Ectodermal cell (in vitro differentiated cells): ENCODE results near the gene TMEM63B.
"Not testable (repeated sequence)": the region's sequence is repeated elsewhere in the genome, so short reads cannot be mapped to it uniquely, and the experiment has no call there.

Source experiments
- H3K27ac ChIP-seq: 2 replicates; pipeline ENCODE4 v1.7.0; 2013; ENCODE audit warnings: mild to moderate bottlenecking, low read depth, low read length; ENCODE audit not compliant: insufficient read depth, poor library complexity, severe bottlenecking
- H3K27me3 ChIP-seq: 2 replicates; pipeline ENCODE4 v1.7.0; 2013; ENCODE audit warnings: mild to moderate bottlenecking, low read length; ENCODE audit not compliant: insufficient read depth, control insufficient read depth, poor library complexity, severe bottlenecking
- H3K36me3 ChIP-seq: one replicate; pipeline ENCODE4 v1.7.0; 2013; ENCODE audit warnings: low read length; ENCODE audit not compliant: control insufficient read depth, insufficient read depth
- H3K4me1 ChIP-seq: one replicate; pipeline ENCODE4 v1.7.0; 2013; ENCODE audit warnings: low read length; ENCODE audit not compliant: control insufficient read depth, insufficient read depth
- H3K4me3 ChIP-seq: 2 replicates; pipeline ENCODE4 v1.7.0; 2013; ENCODE audit warnings: low read depth, low read length, control low read depth; ENCODE audit not compliant: insufficient read depth
- H3K9me3 ChIP-seq: 2 replicates; pipeline ENCODE4 v1.7.0; 2013; ENCODE audit warnings: mild to moderate bottlenecking, low read length, moderate library complexity; ENCODE audit not compliant: control insufficient read depth
- WGBS, 2 experiments: methylation state at CpG; one replicate each; pipeline ENCODE4 v1.1.7; 2013; ENCODE audit warnings: missing lambda C conversion rate in 2 of 2; 5-methylcytosine and 5-hydroxymethylcytosine counted together

TMEM63B gene

DNA sequence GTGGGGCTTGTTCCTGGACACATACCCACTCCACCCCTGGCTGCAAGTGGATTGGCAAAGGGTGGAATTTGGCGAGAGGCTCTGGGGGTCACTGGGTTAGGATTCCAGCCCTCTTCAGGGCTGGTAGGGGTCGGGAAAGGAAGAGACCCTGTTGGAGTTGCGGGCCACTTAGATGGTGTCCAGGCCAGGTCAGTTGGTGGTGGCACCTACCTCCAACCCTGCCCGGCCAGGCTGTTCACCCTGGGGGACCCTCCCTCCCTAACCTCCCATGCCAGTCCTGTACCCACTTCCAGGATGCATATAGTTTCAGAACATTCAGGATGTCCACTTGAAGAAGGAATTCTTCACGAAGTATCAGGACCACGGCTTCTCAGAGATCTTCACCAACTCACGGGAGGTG is 52.3 kb downstream of the TMEM63B start:
- 91 to 94% methylated on average over 7 of the region's 7 CpGs for WGBS, 2 experiments
- H3K27me3 ChIP-seq: no peaks in the 10 kb centered on the region
- H3K36me3 ChIP-seq: no peaks in the 10 kb centered on the region
- no peaks in the 10 kb centered on the region for H3K4me1 ChIP-seq
- no peak overlapping the region for H3K27ac ChIP-seq
- H3K9me3 ChIP-seq: no peaks in the 10 kb centered on the region
- H3K4me3 ChIP-seq: no peak overlapping the region

- Histone ChIP-seq H3K9me3 (no peaks in the 10 kb centered on the region), H3K4me3 (no peak overlapping the region), H3K27me3 (no peaks in the 10 kb centered on the region), H3K27ac (no peak overlapping the region), H3K4me1 (no peaks in the 10 kb centered on the region), H3K36me3 (no peaks in the 10 kb centered on the region)
- 95 to 98% methylated on average over 4 of the region's 4 CpGs for WGBS, 2 experiments
Observed at GRCh38 chr6:44180406-44180805, 53.1 kb downstream of the TMEM63B start.

DNA sequence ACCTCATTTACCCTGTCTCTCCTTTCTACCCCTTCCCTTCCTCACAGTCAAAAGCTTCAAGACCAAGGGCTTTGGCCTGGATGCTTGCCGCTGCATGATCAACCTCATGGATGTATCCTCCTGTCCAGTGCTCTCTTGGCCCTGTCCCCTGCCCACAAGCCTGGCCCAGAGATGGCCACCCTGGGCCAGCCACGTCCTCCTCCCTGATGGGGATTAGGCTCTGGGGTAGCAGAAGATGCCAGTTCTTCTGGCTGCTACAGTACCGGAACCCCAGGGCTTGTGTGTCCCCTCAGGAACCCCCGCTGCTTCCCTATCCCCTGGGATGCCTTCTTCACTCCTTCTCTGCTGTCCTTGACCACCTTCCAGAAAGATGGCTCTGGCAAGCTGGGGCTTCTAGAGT is 53.5 kb downstream of the TMEM63B start:
- no peaks in the 10 kb centered on the region for H3K9me3 ChIP-seq
- H3K27ac ChIP-seq: no peak overlapping the region
- H3K4me1 ChIP-seq: peaks cover 3% of the 10 kb centered on the region
- H3K4me3 ChIP-seq: no peak overlapping the region
- 89 to 91% methylated on average over 4 of the region's 4 CpGs for WGBS, 2 experiments
- H3K27me3 ChIP-seq: no peaks in the 10 kb centered on the region
- no peaks in the 10 kb centered on the region for H3K36me3 ChIP-seq

DNA sequence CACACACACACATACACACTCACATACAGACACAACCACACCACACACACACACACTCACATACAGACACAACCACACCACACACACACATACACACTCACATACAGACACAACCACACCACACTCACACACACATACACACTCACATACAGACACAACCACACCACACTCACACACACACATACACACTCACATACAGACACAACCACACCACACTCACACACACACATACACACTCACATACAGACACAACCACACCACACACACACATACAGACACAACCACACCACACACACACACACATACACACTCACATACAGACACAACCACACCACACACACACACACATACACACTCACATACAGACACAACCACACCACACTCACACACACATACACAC is 54.4 kb downstream of the TMEM63B start:
- H3K4me1 ChIP-seq: peaks cover 11% of the 10 kb centered on the region
- H3K36me3 ChIP-seq, H3K9me3 ChIP-seq, H3K27me3 ChIP-seq, H3K27ac ChIP-seq, H3K4me3 ChIP-seq: not testable (repeated sequence)

GRCh38 chr6:44182911-44183390 is 55.6 kb downstream of the TMEM63B start:
- no peaks in the 10 kb centered on the region for H3K9me3 ChIP-seq
- H3K36me3 ChIP-seq: no peaks in the 10 kb centered on the region
- H3K4me3 ChIP-seq: no peak overlapping the region
- no peaks in the 10 kb centered on the region for H3K27me3 ChIP-seq
- no peak overlapping the region for H3K27ac ChIP-seq
- H3K4me1 ChIP-seq: peaks cover 11% of the 10 kb centered on the region
- whole genome bisulfite sequencing, 2 experiments: 89 to 95% methylated on average over 4 of the region's 4 CpGs

DNA sequence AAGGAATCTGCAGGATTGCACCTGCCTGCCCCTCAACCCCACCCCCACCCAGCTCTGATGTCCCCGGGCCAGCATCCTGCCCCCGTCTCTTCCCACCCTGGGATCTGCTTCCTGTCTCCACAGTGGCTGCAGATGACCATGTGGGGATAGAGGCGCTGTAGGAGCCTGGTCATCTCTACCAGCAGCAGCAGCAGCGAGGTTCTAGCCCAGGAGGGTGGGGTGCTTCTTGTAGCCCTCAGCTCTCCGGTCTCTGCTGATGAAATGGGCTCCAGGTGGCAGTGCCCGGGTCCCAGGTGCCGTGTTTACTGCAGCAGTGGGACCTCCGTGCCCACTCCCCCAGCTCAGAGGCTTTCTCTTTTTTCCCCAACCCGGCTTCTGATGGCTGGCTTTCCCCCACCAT is 56.4 kb downstream of the TMEM63B start:
- Histone ChIP-seq H3K36me3 (no peaks in the 10 kb centered on the region), H3K27ac (no peak overlapping the region), H3K9me3 (no peaks in the 10 kb centered on the region), H3K27me3 (no peaks in the 10 kb centered on the region), H3K4me1 (peaks cover 11% of the 10 kb centered on the region), H3K4me3 (no peak overlapping the region)
- WGBS, 2 experiments: 72 to 74% methylated on average over 9 of the region's 9 CpGs

DNA sequence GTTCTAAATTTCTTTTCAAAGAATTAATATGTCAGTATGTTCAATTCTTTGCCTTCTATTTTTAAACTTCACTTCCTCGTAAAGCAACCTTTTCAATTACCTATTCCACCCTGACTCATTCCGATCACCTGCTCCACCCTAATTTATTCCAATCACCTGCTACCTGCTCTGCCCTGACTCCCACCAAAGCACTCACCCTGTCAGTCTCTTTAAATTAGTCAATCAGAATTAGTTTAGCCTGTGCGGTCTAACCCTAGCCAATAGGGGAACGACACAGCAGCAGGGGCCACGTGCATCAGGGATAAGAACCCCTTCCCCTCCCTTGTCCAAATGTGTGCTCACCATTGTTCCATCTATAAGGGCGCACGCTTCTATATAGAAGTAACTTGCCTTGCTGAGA is 58.0 kb downstream of the TMEM63B start:
- H3K27ac ChIP-seq, H3K27me3 ChIP-seq, H3K9me3 ChIP-seq, H3K36me3 ChIP-seq, H3K4me3 ChIP-seq: not testable (repeated sequence)
- 71 to 84% methylated on average over 7 of the region's 7 CpGs for WGBS, 2 experiments
- H3K4me1 ChIP-seq: peaks cover 11% of the 10 kb centered on the region

- H3K4me3 ChIP-seq: no peak overlapping the region
- WGBS, 2 experiments: 39 to 45% methylated on average over 9 of the region's 9 CpGs
- H3K4me1 ChIP-seq: peaks cover 11% of the 10 kb centered on the region
- no peaks in the 10 kb centered on the region for H3K9me3 ChIP-seq
- H3K27ac ChIP-seq: no peak overlapping the region
- H3K36me3 ChIP-seq: no peaks in the 10 kb centered on the region
- no peaks in the 10 kb centered on the region for H3K27me3 ChIP-seq
Observed at GRCh38 chr6:44185953-44186634, 58.7 kb downstream of the TMEM63B start.

GRCh38 chr6:44186635-44187025 is 59.3 kb downstream of the TMEM63B start:
- H3K27me3 ChIP-seq: no peaks in the 10 kb centered on the region
- 91 to 92% methylated on average over 5 to 7 of the region's 7 CpGs for WGBS, 2 experiments
- H3K4me1 ChIP-seq: peaks cover 11% of the 10 kb centered on the region
- no peaks in the 10 kb centered on the region for H3K9me3 ChIP-seq
- no peak overlapping the region for H3K4me3 ChIP-seq
- no peaks in the 10 kb centered on the region for H3K36me3 ChIP-seq
- H3K27ac ChIP-seq: no peak overlapping the region

DNA sequence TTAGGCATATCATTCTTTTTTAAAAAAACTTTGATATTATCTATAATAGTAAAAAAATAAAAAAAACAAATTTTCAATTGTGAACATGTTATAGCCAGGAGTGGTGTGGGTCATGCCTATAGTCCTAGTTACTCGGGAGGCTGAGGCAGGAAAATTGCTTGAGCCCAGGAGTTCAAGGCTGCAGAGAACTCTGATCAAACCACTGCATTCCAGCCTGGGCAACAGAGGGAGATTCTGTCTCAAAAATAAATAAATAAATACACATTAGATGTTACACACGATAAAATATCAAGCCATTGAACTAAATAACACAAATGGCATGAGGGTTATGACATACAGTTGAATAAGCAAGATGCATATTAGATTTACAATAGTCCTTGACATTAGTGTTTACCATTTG is 61.5 kb downstream of the TMEM63B start:
- no peaks in the 10 kb centered on the region for H3K27me3 ChIP-seq
- H3K4me3 ChIP-seq: no peak overlapping the region
- no peaks in the 10 kb centered on the region for H3K36me3 ChIP-seq
- no peaks in the 10 kb centered on the region for H3K9me3 ChIP-seq
- no peak overlapping the region for H3K27ac ChIP-seq
- peaks cover 11% of the 10 kb centered on the region for H3K4me1 ChIP-seq
- 85 to 89% methylated on average over 1 to 2 of the region's 2 CpGs for WGBS, 2 experiments

GRCh38 chr6:44189257-44189656 is 61.9 kb downstream of the TMEM63B start:
- 90 to 93% methylated on average over 2 of the region's 2 CpGs for WGBS, 2 experiments
- Histone ChIP-seq H3K27ac (no peak overlapping the region), H3K36me3 (no peaks in the 10 kb centered on the region), H3K9me3 (no peaks in the 10 kb centered on the region), H3K4me1 (peaks cover 11% of the 10 kb centered on the region), H3K27me3 (no peaks in the 10 kb centered on the region), H3K4me3 (no peak overlapping the region)
